ENCODE measurements around the gene ZFP36.

ZFP36 gene

DNA sequence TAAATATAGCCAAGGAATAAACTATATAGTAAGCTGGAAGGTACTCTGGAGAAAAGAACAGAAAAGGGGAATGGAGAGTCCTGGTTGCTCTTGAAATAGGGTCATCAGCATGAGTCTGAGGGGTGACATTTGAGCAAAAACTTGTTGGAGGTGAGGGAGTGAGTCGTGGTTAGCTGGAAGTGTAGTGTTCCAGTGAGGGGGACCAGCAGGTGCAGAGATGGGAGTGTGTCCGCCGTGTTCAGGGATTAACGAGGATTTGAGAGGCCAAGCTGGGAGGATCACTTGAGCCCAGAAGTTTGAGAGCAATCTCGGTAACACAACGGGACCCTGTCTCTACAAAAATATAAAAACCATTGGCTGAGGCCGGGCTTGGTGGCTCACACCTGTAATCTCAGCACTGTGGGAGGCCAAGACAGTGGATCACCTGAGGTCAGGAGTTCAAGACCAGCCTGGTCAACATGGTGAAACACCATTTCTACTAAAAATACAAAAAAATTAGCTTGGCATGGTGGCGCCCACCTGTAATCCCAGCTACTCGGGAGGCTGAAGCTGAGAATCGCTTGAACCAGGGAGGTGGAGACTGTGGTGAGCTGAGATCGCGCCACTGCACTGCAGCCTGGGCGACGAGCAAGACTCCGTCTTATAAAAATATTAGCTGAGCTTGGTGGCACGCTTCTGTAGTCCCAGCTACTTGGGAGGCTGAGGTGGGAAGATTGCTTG lies 39.9 kb downstream of the ZFP36 start:
- no peak for TF ChIP-seq TCF12 (IDR thresholded peaks at IDR 0.05; ENCODE audit: low read depth)
- TF ChIP-seq, protein P1, sequence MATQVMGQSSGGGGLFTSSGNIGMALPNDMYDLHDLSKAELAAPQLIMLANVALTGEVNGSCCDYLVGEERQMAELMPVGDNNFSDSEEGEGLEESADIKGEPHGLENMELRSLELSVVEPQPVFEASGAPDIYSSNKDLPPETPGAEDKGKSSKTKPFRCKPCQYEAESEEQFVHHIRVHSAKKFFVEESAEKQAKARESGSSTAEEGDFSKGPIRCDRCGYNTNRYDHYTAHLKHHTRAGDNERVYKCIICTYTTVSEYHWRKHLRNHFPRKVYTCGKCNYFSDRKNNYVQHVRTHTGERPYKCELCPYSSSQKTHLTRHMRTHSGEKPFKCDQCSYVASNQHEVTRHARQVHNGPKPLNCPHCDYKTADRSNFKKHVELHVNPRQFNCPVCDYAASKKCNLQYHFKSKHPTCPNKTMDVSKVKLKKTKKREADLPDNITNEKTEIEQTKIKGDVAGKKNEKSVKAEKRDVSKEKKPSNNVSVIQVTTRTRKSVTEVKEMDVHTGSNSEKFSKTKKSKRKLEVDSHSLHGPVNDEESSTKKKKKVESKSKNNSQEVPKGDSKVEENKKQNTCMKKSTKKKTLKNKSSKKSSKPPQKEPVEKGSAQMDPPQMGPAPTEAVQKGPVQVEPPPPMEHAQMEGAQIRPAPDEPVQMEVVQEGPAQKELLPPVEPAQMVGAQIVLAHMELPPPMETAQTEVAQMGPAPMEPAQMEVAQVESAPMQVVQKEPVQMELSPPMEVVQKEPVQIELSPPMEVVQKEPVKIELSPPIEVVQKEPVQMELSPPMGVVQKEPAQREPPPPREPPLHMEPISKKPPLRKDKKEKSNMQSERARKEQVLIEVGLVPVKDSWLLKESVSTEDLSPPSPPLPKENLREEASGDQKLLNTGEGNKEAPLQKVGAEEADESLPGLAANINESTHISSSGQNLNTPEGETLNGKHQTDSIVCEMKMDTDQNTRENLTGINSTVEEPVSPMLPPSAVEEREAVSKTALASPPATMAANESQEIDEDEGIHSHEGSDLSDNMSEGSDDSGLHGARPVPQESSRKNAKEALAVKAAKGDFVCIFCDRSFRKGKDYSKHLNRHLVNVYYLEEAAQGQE (IDR thresholded peaks at IDR 0.05; ENCODE audit: low read depth) = no peak
- TF ChIP-seq, protein P2, sequence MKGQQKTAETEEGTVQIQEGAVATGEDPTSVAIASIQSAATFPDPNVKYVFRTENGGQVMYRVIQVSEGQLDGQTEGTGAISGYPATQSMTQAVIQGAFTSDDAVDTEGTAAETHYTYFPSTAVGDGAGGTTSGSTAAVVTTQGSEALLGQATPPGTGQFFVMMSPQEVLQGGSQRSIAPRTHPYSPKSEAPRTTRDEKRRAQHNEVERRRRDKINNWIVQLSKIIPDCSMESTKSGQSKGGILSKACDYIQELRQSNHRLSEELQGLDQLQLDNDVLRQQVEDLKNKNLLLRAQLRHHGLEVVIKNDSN (IDR thresholded peaks at IDR 0.05) = no peak

GRCh38 chr19:39448271-39448670 lies 41.6 kb downstream of the ZFP36 start:
- no peak for TF ChIP-seq NFIC (IDR thresholded peaks at IDR 0.05)
- no peak for TF ChIP-seq ZBTB7A (IDR thresholded peaks at IDR 0.05; ENCODE audit: low read depth)
- TF ChIP-seq, protein P2 (IDR thresholded peaks at IDR 0.05) = no peak
- no peak for TF ChIP-seq CEBPB (IDR thresholded peaks at IDR 0.05)
- no peak for TF ChIP-seq EGR1 (IDR thresholded peaks at IDR 0.05)
- no peak for TF ChIP-seq TAF1 (IDR thresholded peaks at IDR 0.05; ENCODE audit: low read depth)
- TF ChIP-seq, protein P1 (IDR thresholded peaks at IDR 0.05; ENCODE audit: low read depth) = no peak
- TF ChIP-seq FOXM1 (IDR thresholded peaks at IDR 0.05; ENCODE audit: borderline replicate concordance, low read depth) = no peak
- no peak for TF ChIP-seq TCF12 (IDR thresholded peaks at IDR 0.05; ENCODE audit: low read depth)
- TF ChIP-seq MAX (IDR thresholded peaks at IDR 0.05) = no peak
- no peak for TF ChIP-seq TEAD4 (IDR thresholded peaks at IDR 0.05)
- TF ChIP-seq CREB1 (IDR thresholded peaks at IDR 0.05; ENCODE audit: low read depth) = no peak
- TF ChIP-seq YY1 (IDR thresholded peaks at IDR 0.05; ENCODE audit: low read depth) = no peak
- no peak for TF ChIP-seq RAD21 (IDR thresholded peaks at IDR 0.05; ENCODE audit: low read depth)
- TF ChIP-seq EP300 (IDR thresholded peaks at IDR 0.05; ENCODE audit: borderline replicate concordance) = no peak

DNA sequence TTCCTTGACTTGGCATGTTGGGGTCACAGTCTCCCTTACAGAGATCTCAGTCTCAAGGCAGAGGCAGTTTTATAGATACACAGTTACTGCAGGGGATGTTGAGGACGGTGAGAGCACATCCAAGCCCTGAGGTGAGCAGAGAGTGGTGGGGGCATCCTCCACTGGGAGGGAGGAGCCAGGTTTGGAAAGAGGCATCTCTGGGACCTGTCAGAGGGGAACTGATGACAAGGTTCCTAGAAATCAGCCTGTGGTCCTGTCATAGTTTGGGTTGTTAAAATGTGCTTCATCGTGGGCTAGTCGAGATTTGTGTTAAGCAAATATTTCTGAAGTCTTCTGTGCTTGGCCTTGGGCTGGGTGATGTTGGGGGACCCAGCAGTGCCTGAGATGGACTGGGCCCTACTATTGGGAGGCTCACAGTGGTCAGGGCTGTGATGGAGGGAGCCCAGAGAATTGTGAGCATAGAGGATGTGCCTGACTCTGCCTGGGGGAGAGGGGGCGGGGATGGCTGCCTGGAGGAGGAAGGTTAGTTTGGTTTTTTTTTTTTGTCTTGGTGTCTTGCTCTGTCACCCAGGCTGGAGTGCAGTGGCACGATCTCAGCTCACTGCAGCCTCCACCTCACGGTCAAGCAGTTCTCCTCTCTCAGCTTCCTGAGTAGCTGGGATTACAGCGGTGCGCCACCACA lies 42.6 kb downstream of the ZFP36 start:
- TF ChIP-seq RAD21 (IDR thresholded peaks at IDR 0.05; ENCODE audit: low read depth) (no peak), TCF12 (IDR thresholded peaks at IDR 0.05; ENCODE audit: low read depth) (no peak), FOXM1 (IDR thresholded peaks at IDR 0.05; ENCODE audit: borderline replicate concordance, low read depth) (no peak), MAX (IDR thresholded peaks at IDR 0.05) (no peak), YY1 (IDR thresholded peaks at IDR 0.05; ENCODE audit: low read depth) (no peak), CREB1 (IDR thresholded peaks at IDR 0.05; ENCODE audit: low read depth) (no peak), NFIC (IDR thresholded peaks at IDR 0.05) (no peak), ZBTB7A (IDR thresholded peaks at IDR 0.05; ENCODE audit: low read depth) (no peak), TEAD4 (IDR thresholded peaks at IDR 0.05) (no peak), EGR1 (IDR thresholded peaks at IDR 0.05) (no peak), CEBPB (IDR thresholded peaks at IDR 0.05) (no peak), EP300 (IDR thresholded peaks at IDR 0.05; ENCODE audit: borderline replicate concordance) (no peak), TAF1 (IDR thresholded peaks at IDR 0.05; ENCODE audit: low read depth) (no peak)
- TF ChIP-seq, protein P1 (IDR thresholded peaks at IDR 0.05; ENCODE audit: low read depth) = no peak
- TF ChIP-seq, protein P2 (IDR thresholded peaks at IDR 0.05) = no peak

All from Ishikawa (cell line).